Vagina (tissue), 2 donors: ENCODE measurements around the gene ARMH1. TPM values are rescaled to one million over a fixed set of nuclear protein-coding genes. Genes with fewer than 3 reads are reported as not detected.

Experiments used
- DNase-seq, 2 donors: peaks; one replicate each; pipeline ENCODE4 v3.0.0-alpha.2; 2017; ENCODE audit errors: extremely low spot score in 2 of 2
- H3K27ac ChIP-seq: fragments of 200-600 bp; sonication (generic); one replicate; pipeline ENCODE4 v1.5.1; 2019
- H3K27me3 ChIP-seq: fragments of 200-600 bp; sonication (generic); one replicate; pipeline ENCODE4 v1.5.1; 2019
- H3K36me3 ChIP-seq, 2 donors: fragments of 200-600 bp; sonication (generic); one replicate each; pipeline ENCODE4 v1.5.1; 2017 to 2019
- H3K4me1 ChIP-seq: fragments of 200-600 bp; sonication (generic); one replicate; pipeline ENCODE4 v1.5.1; 2019
- H3K4me3 ChIP-seq, 2 donors: fragments of 200-600 bp; sonication (generic); 1 replicate in 1 of 2; 2 replicates in 1 of 2; pipeline ENCODE4 v1.5.1; 2016 to 2019
- H3K9me3 ChIP-seq: fragments of 200-600 bp; sonication (generic); one replicate; pipeline ENCODE4 v1.5.1; 2019
- CTCF ChIP-seq, 3 experiments: fragments of 450-650 bp in 2 of 3; fragments of 200-600 bp in 1 of 3; sonication (generic) in 1 of 3; IDR thresholded peaks; one replicate each; pipeline ENCODE4 v1.5.1; 2017 to 2019; ENCODE audit warnings: antibody characterized with exemption in 3 of 3, mild to moderate bottlenecking in 2 of 3, moderate library complexity in 2 of 3
- POLR2A ChIP-seq, 2 donors: fragments of 450-650 bp; IDR thresholded peaks; one replicate each; pipeline ENCODE4 v1.6.1; 2017; ENCODE audit warnings: antibody characterized with exemption in 2 of 2, mild to moderate bottlenecking in 2 of 2, moderate library complexity in 2 of 2
- POLR2AphosphoS5 ChIP-seq, 2 donors: sonication (generic); formaldehyde crosslinking; IDR thresholded peaks; one replicate each; pipeline ENCODE4 v1.9.0; 2017; ENCODE audit warnings: antibody characterized with exemption in 2 of 2, mild to moderate bottlenecking in 2 of 2, low read depth in 1 of 2; ENCODE audit not compliant: insufficient read depth in 1 of 2
- intact Hi-C: fragments of 100-400 bp; cut with DNase I; formaldehyde crosslinking; loops from one replicate; pipeline ENCODE4 v1.15.1; 2023
- total RNA-seq: library from RNA; depleted of rRNA; stranded (reverse); fragments of >200 nt; gene quantifications from one replicate; pipeline ENCODE4 v1.2.3, GENCODE V29; 2016

The ARMH1 gene
- total RNA-seq, 1 donor from 2014 or later: not detected

GRCh38 chr1:44675186-44675585 lies 672 bp downstream of the ARMH1 start:
- intact Hi-C loops: no loop called here
- no peaks in the 10 kb centered on the region for H3K27me3 ChIP-seq
- no peak overlapping the region for H3K27ac ChIP-seq
- no peak for DNase-seq
- H3K36me3 ChIP-seq: no peaks in the 10 kb centered on the region
- H3K4me1 ChIP-seq: peaks cover 18% of the 10 kb centered on the region
- no peaks in the 10 kb centered on the region for H3K9me3 ChIP-seq
- H3K4me3 ChIP-seq: peak overlapping the region; percentile 56 to 69
- TF ChIP-seq POLR2AphosphoS5 (IDR thresholded peaks at IDR 0.05; ENCODE audit: insufficient read depth in 1 of 2, low read depth in 1 of 2) (no peak), POLR2A (IDR thresholded peaks at IDR 0.05) (no peak), CTCF (IDR thresholded peaks at IDR 0.05) (no peak)

GRCh38 chr1:44676484-44677200 lies 2.1 kb downstream of the ARMH1 start:
- Histone ChIP-seq H3K4me1 (peaks cover 18% of the 10 kb centered on the region), H3K36me3 (no peaks in the 10 kb centered on the region), H3K9me3 (no peaks in the 10 kb centered on the region), H3K4me3 (no peak overlapping the region), H3K27ac (no peak overlapping the region), H3K27me3 (no peaks in the 10 kb centered on the region)
- DNase-seq: no peak
- intact Hi-C loops: no loop called here
- TF ChIP-seq POLR2AphosphoS5 (IDR thresholded peaks at IDR 0.05; ENCODE audit: insufficient read depth in 1 of 2, low read depth in 1 of 2) (no peak), POLR2A (IDR thresholded peaks at IDR 0.05) (no peak), CTCF (IDR thresholded peaks at IDR 0.05) (no peak)

GRCh38 chr1:44677201-44677766 lies 2.8 kb downstream of the ARMH1 start:
- no peak for DNase-seq
- intact Hi-C loops: no loop called here
- no peak for TF ChIP-seq POLR2AphosphoS5 (IDR thresholded peaks at IDR 0.05; ENCODE audit: insufficient read depth in 1 of 2, low read depth in 1 of 2)
- TF ChIP-seq CTCF (IDR thresholded peaks at IDR 0.05): no peak
- no peak for TF ChIP-seq POLR2A (IDR thresholded peaks at IDR 0.05)
- Histone ChIP-seq H3K36me3 (no peaks in the 10 kb centered on the region), H3K4me1 (peaks cover 18% of the 10 kb centered on the region), H3K27ac (no peak overlapping the region), H3K9me3 (no peaks in the 10 kb centered on the region), H3K4me3 (no peak overlapping the region), H3K27me3 (no peaks in the 10 kb centered on the region)

GRCh38 chr1:44678120-44678519 lies 3.6 kb downstream of the ARMH1 start:
- DNase-seq: no peak
- no peaks in the 10 kb centered on the region for H3K9me3 ChIP-seq
- no peak overlapping the region for H3K4me3 ChIP-seq
- no peaks in the 10 kb centered on the region for H3K27me3 ChIP-seq
- intact Hi-C loops: no loop called here
- TF ChIP-seq POLR2A (IDR thresholded peaks at IDR 0.05): no peak
- no peak for TF ChIP-seq POLR2AphosphoS5 (IDR thresholded peaks at IDR 0.05; ENCODE audit: insufficient read depth in 1 of 2, low read depth in 1 of 2)
- no peak for TF ChIP-seq CTCF (IDR thresholded peaks at IDR 0.05)
- no peak overlapping the region for H3K27ac ChIP-seq
- H3K4me1 ChIP-seq: peaks cover 12% of the 10 kb centered on the region
- no peaks in the 10 kb centered on the region for H3K36me3 ChIP-seq

GRCh38 chr1:44678626-44679025 lies 4.1 kb downstream of the ARMH1 start:
- no peak overlapping the region for H3K27ac ChIP-seq
- H3K4me1 ChIP-seq: peaks cover 7% of the 10 kb centered on the region
- TF ChIP-seq CTCF (IDR thresholded peaks at IDR 0.05) (no peak), POLR2A (IDR thresholded peaks at IDR 0.05) (no peak), POLR2AphosphoS5 (IDR thresholded peaks at IDR 0.05; ENCODE audit: insufficient read depth in 1 of 2, low read depth in 1 of 2) (no peak)
- no peaks in the 10 kb centered on the region for H3K27me3 ChIP-seq
- H3K36me3 ChIP-seq: no peaks in the 10 kb centered on the region
- DNase-seq: no peak
- H3K4me3 ChIP-seq: no peak overlapping the region
- intact Hi-C loops: no loop called here
- no peaks in the 10 kb centered on the region for H3K9me3 ChIP-seq
